Endothelial cell of umbilical vein (primary cell): Measurements from ENCODE around the gene STAT4. TPM values are rescaled to one million over a fixed set of nuclear protein-coding genes. Genes with fewer than 3 reads are reported as not detected.

Experiments used
- BruUV-seq: library from RNA; stranded (reverse); fragments of 400-500 nt; replicated peaks from 2 replicates; lab custom pipeline; 2021; lab: Mats Ljungman, UMichigan
- CTCF ChIA-PET: fragments of 300-600, 350-600 bp; sonication (Branson Sonifier 250); formaldehyde crosslinking; loops from one replicate; lab custom pipeline; 2021; ENCODE audit warnings: antibody characterized with exemption, inconsistent platforms; lab: Charles Lee
- POLR2A ChIA-PET: fragments of 300-600, 350-600 bp; sonication (Branson Sonifier 250); formaldehyde crosslinking; loops from one replicate; lab custom pipeline; 2021; ENCODE audit warnings: antibody characterized with exemption, inconsistent platforms; lab: Charles Lee
- DNase-seq: peaks from one replicate; pipeline ENCODE4 v3.0.0-alpha.2; 2011; ENCODE audit warnings: low read depth, low spot score
- FAIRE-seq: peaks from 2 replicates; lab custom pipeline; 2011; peaks lifted over from hg19 to GRCh38; lab: Jason Lieb, UNC
- H2AFZ ChIP-seq: 2 replicates; pipeline ENCODE4 v1.6.0; 2012; ENCODE audit warnings: low read depth, low read length, control low read depth, inconsistent platforms
- H3K27ac ChIP-seq: 2 replicates; pipeline ENCODE4 v1.5.1; 2011; ENCODE audit warnings: low read depth, mild to moderate bottlenecking, control low read depth, low read length, moderate library complexity; ENCODE audit not compliant: insufficient read depth
- H3K27me3 ChIP-seq, 2 experiments: 2 replicates each; pipeline versions ENCODE4 v1.6.0 to v1.6.1; 2011; ENCODE audit warnings: low read length in 2 of 2, mixed read lengths in 1 of 2; ENCODE audit not compliant: control insufficient read depth in 2 of 2, insufficient read depth in 2 of 2
- H3K36me3 ChIP-seq, 2 experiments: 2 replicates in 1 of 2; 3 replicates in 1 of 2; pipeline ENCODE4 v1.5.1; 2011; ENCODE audit warnings: low read length in 2 of 2, mild to moderate bottlenecking in 1 of 2, moderate library complexity in 1 of 2; ENCODE audit not compliant: control insufficient read depth in 2 of 2, insufficient read depth in 2 of 2; ENCODE audit errors: extremely low read depth in 1 of 2
- H3K4me1 ChIP-seq: 3 replicates; pipeline ENCODE4 v1.5.1; 2011; ENCODE audit warnings: mild to moderate bottlenecking, low read length; ENCODE audit not compliant: control insufficient read depth, insufficient read depth; ENCODE audit errors: extremely low read depth
- H3K4me2 ChIP-seq: 2 replicates; pipeline ENCODE4 v1.6.1; 2011; ENCODE audit warnings: low read length, control low read depth, mixed read lengths; ENCODE audit not compliant: insufficient read depth
- H3K4me3 ChIP-seq, 3 experiments: fragments of 200-600 bp in 1 of 3; sonication (generic), shearing (Covaris generic) in 1 of 3; replicated peaks in 1 of 3; 2 replicates each; pipeline ENCODE4 v1.5.1; 2011 to 2016; ENCODE audit warnings: control low read depth in 3 of 3, low read length in 3 of 3, mild to moderate bottlenecking in 2 of 3, inconsistent platforms in 1 of 3, low read depth in 1 of 3, moderate library complexity in 1 of 3; ENCODE audit not compliant: insufficient read depth in 1 of 3
- H3K79me2 ChIP-seq: 2 replicates; pipeline ENCODE4 v1.6.0; 2012; ENCODE audit warnings: low read length, inconsistent platforms; ENCODE audit not compliant: control insufficient read depth, insufficient read depth
- H3K9ac ChIP-seq: replicated peaks from 2 replicates; pipeline ENCODE3; 2011; ENCODE audit warnings: low read length, control low read depth; ENCODE audit not compliant: insufficient read depth; ENCODE audit errors: extremely low read depth
- H3K9me1 ChIP-seq: replicated peaks from 3 replicates; pipeline ENCODE4 v1.6.0; 2011; ENCODE audit warnings: mild to moderate bottlenecking, low read length; ENCODE audit not compliant: control insufficient read depth, insufficient read depth; ENCODE audit errors: extremely low read depth
- H3K9me3 ChIP-seq: replicated peaks from 2 replicates; pipeline ENCODE4 v1.5.1; 2012; ENCODE audit warnings: low read length, inconsistent platforms; ENCODE audit not compliant: control insufficient read depth, insufficient read depth
- H4K20me1 ChIP-seq: replicated peaks from 2 replicates; pipeline ENCODE3; 2011; ENCODE audit warnings: mild to moderate bottlenecking, low read length; ENCODE audit not compliant: control insufficient read depth, insufficient read depth; ENCODE audit errors: extremely low read depth
- EZH2 ChIP-seq: IDR thresholded peaks from 2 replicates; pipeline ENCODE4 v1.6.1; 2012; ENCODE audit warnings: borderline replicate concordance, low read depth, mild to moderate bottlenecking, moderate library complexity, low read length, inconsistent platforms; ENCODE audit not compliant: severe bottlenecking
- FOS ChIP-seq: IDR thresholded peaks from 2 replicates; pipeline ENCODE4 v1.6.1; 2011; ENCODE audit warnings: mild to moderate bottlenecking, low read length, moderate library complexity, borderline replicate concordance; ENCODE audit not compliant: insufficient read depth
- GATA2 ChIP-seq: IDR thresholded peaks from 2 replicates; pipeline ENCODE4 v1.7.0; 2011; ENCODE audit warnings: low read depth, mild to moderate bottlenecking, moderate library complexity, mixed read lengths, low read length; ENCODE audit not compliant: insufficient read length, insufficient read depth
- JUN ChIP-seq: IDR thresholded peaks from 2 replicates; pipeline ENCODE4 v1.6.1; 2011; ENCODE audit warnings: borderline replicate concordance, low read depth; ENCODE audit not compliant: insufficient read length, insufficient read depth
- MAX ChIP-seq: IDR thresholded peaks from 2 replicates; pipeline ENCODE4 v1.6.1; 2011; ENCODE audit not compliant: insufficient read depth, insufficient read length
- MYC ChIP-seq: IDR thresholded peaks from one replicate; pipeline ENCODE4 v1.6.1; 2011; ENCODE audit warnings: mild to moderate bottlenecking, low read depth, low read length
- POLR2A ChIP-seq: IDR thresholded peaks from 2 replicates; pipeline ENCODE4 v1.6.1; 2012; ENCODE audit warnings: low read depth, mild to moderate bottlenecking, control low read depth, low read length
- POLR2AphosphoS5 ChIP-seq: IDR thresholded peaks from 2 replicates; pipeline ENCODE4 v1.6.1; 2012; ENCODE audit warnings: low read depth, mild to moderate bottlenecking, control low read depth, low read length, moderate library complexity; ENCODE audit not compliant: insufficient read depth
- dilution Hi-C: fragments of 300-500 bp; cut with MboI; formaldehyde crosslinking; loops from one replicate; pipeline ENCODE4 v1.15.0; 2019; ENCODE audit warnings: low sequenced_read_pairs; ENCODE audit not compliant: extremely low pct_ligation_motif_present
- intact Hi-C: fragments of 100-400 bp; cut with micrococcal nuclease; formaldehyde crosslinking; loops from one replicate; pipeline ENCODE4 v1.10.0; 2022
- polyA plus RNA-seq, 4 experiments: library from polyadenylated mRNA; depleted of rRNA in 3 of 4; stranded (reverse) in 3 of 4; unstranded in 1 of 4; fragments of >200 nt; gene quantifications; 2 replicates each; pipeline versions ENCODE4 v1.2.1 to v1.2.3, GENCODE V29; 2011 to 2012; ENCODE audit warnings: missing spikeins in 1 of 4
- total RNA-seq: library from RNA; stranded (reverse); gene quantifications from 2 replicates; pipeline ENCODE4 v1.2.3, GENCODE V29; 2021
- TF ChIP-seq, protein P1 (sequence below), 2 donors: IDR thresholded peaks; 1 replicate in 1 of 2; 2 replicates in 1 of 2; pipeline ENCODE4 v1.5.1; 2011; ENCODE audit warnings: low read length in 2 of 2, mild to moderate bottlenecking in 2 of 2, moderate library complexity in 2 of 2, control low read depth in 1 of 2, inconsistent platforms in 1 of 2, low read depth in 1 of 2; ENCODE audit not compliant: insufficient read depth in 1 of 2; ENCODE audit errors: extremely low read depth in 1 of 2

The STAT4 gene
- total and polyA plus RNA-seq, 2 donors (not counting 3 experiments of a cell fraction or from before 2014, with no cell fraction given), result 0.46 to 1.2 TPM

GRCh38 chr2:191197096-191197495, 46.3 kb upstream of the STAT4 start:
- H4K20me1 ChIP-seq, result no peaks in the 10 kb centered on the region
- H3K27me3 ChIP-seq, result no peaks in the 10 kb centered on the region
- H3K9ac ChIP-seq, result no peak overlapping the region
- H3K9me3 ChIP-seq, result no peaks in the 10 kb centered on the region
- no TSS peak for BruUV-seq
- intact Hi-C loops (no loop called here), dilution Hi-C loops (no loop called here)
- no peak for TF ChIP-seq MYC
- no peak for TF ChIP-seq FOS
- no peak for TF ChIP-seq POLR2A
- TF ChIP-seq JUN, result no peak
- no peak for TF ChIP-seq POLR2AphosphoS5
- no peak for TF ChIP-seq EZH2
- TF ChIP-seq MAX, result no peak
- TF ChIP-seq, protein P1, sequence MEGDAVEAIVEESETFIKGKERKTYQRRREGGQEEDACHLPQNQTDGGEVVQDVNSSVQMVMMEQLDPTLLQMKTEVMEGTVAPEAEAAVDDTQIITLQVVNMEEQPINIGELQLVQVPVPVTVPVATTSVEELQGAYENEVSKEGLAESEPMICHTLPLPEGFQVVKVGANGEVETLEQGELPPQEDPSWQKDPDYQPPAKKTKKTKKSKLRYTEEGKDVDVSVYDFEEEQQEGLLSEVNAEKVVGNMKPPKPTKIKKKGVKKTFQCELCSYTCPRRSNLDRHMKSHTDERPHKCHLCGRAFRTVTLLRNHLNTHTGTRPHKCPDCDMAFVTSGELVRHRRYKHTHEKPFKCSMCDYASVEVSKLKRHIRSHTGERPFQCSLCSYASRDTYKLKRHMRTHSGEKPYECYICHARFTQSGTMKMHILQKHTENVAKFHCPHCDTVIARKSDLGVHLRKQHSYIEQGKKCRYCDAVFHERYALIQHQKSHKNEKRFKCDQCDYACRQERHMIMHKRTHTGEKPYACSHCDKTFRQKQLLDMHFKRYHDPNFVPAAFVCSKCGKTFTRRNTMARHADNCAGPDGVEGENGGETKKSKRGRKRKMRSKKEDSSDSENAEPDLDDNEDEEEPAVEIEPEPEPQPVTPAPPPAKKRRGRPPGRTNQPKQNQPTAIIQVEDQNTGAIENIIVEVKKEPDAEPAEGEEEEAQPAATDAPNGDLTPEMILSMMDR (IDR thresholded peaks at IDR 0.05; ENCODE audit: extremely low read depth in 1 of 2, insufficient read depth in 1 of 2, low read depth in 1 of 2, low read length in 2 of 2), result no peak
- no peak for TF ChIP-seq GATA2
- H3K36me3 ChIP-seq, result no peaks in the 10 kb centered on the region
- no peaks in the 10 kb centered on the region for H3K79me2 ChIP-seq
- no peak for DNase-seq
- H3K9me1 ChIP-seq, result no peaks in the 10 kb centered on the region
- H3K4me1 ChIP-seq, result no peaks in the 10 kb centered on the region
- ChIA-PET CTCF (interaction anchor here (2.8 kb wide), 1 partner anchor 32 kb away, joined by 7 read pairs; no protein-coding TSS in a partner anchor), POLR2A (no interaction called here)
- H2AFZ ChIP-seq, result no peak overlapping the region
- H3K4me3 ChIP-seq, result no peak overlapping the region
- no peak overlapping the region for H3K4me2 ChIP-seq
- no peak for FAIRE-seq
- H3K27ac ChIP-seq, result no peak overlapping the region
